Testis (tissue), 3 donors: Measurements from ENCODE around the gene GALNT12. TPM values are rescaled to one million over a fixed set of nuclear protein-coding genes. Genes with fewer than 3 reads are reported as not detected.
A peak's percentile ranks its signal among the peaks of the same experiment; 100 is the strongest.

ENCODE experiments used
- DNase-seq: peaks from one replicate; pipeline ENCODE4 v3.0.0-alpha.2; 2019
- H3K27ac ChIP-seq, 2 donors: fragments of 200-600 bp; sonication (generic); one replicate each; pipeline ENCODE4 v1.5.1; 2019
- H3K27me3 ChIP-seq: fragments of 200-600 bp; sonication (generic); one replicate; pipeline ENCODE4 v1.5.1; 2019
- H3K36me3 ChIP-seq: fragments of 200-600 bp; sonication (generic); one replicate; pipeline ENCODE4 v1.5.1; 2017; ENCODE audit warnings: low read depth; ENCODE audit errors: missing control alignments
- H3K4me1 ChIP-seq: fragments of 200-600 bp; sonication (generic); one replicate; pipeline ENCODE4 v1.5.1; 2019
- H3K4me3 ChIP-seq, 2 donors: fragments of 200-600 bp; sonication (generic); one replicate each; pipeline ENCODE4 v1.5.1; 2017 to 2019
- H3K9me3 ChIP-seq: fragments of 200-600 bp; sonication (generic); one replicate; pipeline ENCODE4 v1.5.1; 2017
- CTCF ChIP-seq, 3 experiments: fragments of 450-650 bp in 2 of 3; fragments of 200-600 bp in 1 of 3; sonication (generic) in 1 of 3; IDR thresholded peaks; one replicate each; pipeline ENCODE4 v1.5.1; 2016 to 2019; ENCODE audit warnings: antibody characterized with exemption in 3 of 3, mild to moderate bottlenecking in 2 of 3, moderate library complexity in 1 of 3
- POLR2A ChIP-seq: fragments of 450-650 bp; IDR thresholded peaks from one replicate; pipeline ENCODE4 v1.6.1; 2017; ENCODE audit warnings: antibody characterized with exemption, mild to moderate bottlenecking, moderate library complexity
- WGBS, 2 donors: methylation state at CpG; one replicate each; pipeline ENCODE4 v1.1.5; 2018; 5-methylcytosine and 5-hydroxymethylcytosine counted together
- intact Hi-C: fragments of 100-400 bp; cut with DNase I; formaldehyde crosslinking; loops from one replicate; pipeline ENCODE4 v1.15.1; 2023; ENCODE audit warnings: low total_unique reads
- polyA plus RNA-seq: library from polyadenylated mRNA; stranded (reverse); fragments of 350-450 nt; fragmentation: Illumina TruSeq; extraction: RNeasy Lipid Tissue Mini Kit (QIAGEN cat#74804); gene quantifications from one replicate; pipeline ENCODE4 v1.2.3, GENCODE V29; 2014; ENCODE audit warnings: low read depth, low replicate concordance; ENCODE audit not compliant: insufficient read depth
- total RNA-seq, 2 donors: library from RNA; depleted of rRNA; stranded (reverse); fragments of >200 nt; gene quantifications; one replicate each; pipeline ENCODE4 v1.2.3, GENCODE V29; 2016

The GALNT12 gene
- total and polyA plus RNA-seq, 3 donors from 2014 or later: 6.9 to 8.0 (median 7.5) TPM

DNA sequence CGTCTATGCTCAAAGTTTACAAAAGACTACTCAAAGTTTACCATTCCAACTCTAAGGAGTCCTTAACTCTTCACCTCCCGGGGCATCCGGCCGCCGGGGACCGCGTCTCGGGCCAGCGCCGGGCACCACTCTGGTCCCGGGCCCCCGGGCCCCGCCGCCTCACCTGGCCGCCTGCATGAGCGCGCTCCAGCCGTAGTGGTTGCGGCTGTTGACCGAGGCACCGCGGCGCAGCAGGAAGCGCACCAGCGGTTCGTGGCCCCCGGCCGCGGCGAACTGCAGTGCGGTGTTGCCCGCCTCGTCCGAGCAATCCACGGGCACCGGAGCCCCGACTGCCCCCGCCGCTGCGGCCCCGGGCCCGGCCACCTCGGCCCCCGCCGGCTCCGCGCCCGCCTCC lies 11.5 kb upstream of the GALNT12 start:
- no peak for DNase-seq
- Histone ChIP-seq H3K27me3 (no peaks in the 10 kb centered on the region), H3K27ac (peak overlapping the region in 1 of 2 donors; percentile 64), H3K4me3 (peak overlapping the region; percentile 67 to 70), H3K9me3 (no peaks in the 10 kb centered on the region), H3K36me3 (no peaks in the 10 kb centered on the region), H3K4me1 (peaks cover 11% of the 10 kb centered on the region)
- TF ChIP-seq POLR2A (no peak), CTCF (IDR thresholded peaks at IDR 0.05) (no peak)
- intact Hi-C loops: no loop called here
- 0 to 2% methylated on average over 22 to 32 of the region's 48 CpGs for WGBS, 2 donors

GRCh38 chr9:98796364-98797101 lies 10.9 kb upstream of the GALNT12 start, which contains the start of gene ANKS6:
Gene ANKS6, minus strand, starts transcription at chr9:98796555. Its CDS starts 64 bp downstream, at chr9:98796491.
- TF ChIP-seq POLR2A: no peak
- TF ChIP-seq CTCF (IDR thresholded peaks at IDR 0.05): peak in 2 of 3 experiments; percentile 29 to 84
- 3 to 22% methylated on average over 9 to 82 of the region's 86 CpGs for WGBS, 2 donors
- Histone ChIP-seq H3K27ac (peak within 1 kb of the TSS; percentile 56 to 78), H3K9me3 (no peaks in the 10 kb centered on the region), H3K27me3 (no peaks in the 10 kb centered on the region), H3K36me3 (no peaks in the 10 kb centered on the region), H3K4me3 (peak within 1 kb of the TSS; percentile 67 to 70), H3K4me1 (peaks cover 8% of the 10 kb centered on the region)
- peak; percentile 87 for DNase-seq
- intact Hi-C loops: no loop called here

DNA sequence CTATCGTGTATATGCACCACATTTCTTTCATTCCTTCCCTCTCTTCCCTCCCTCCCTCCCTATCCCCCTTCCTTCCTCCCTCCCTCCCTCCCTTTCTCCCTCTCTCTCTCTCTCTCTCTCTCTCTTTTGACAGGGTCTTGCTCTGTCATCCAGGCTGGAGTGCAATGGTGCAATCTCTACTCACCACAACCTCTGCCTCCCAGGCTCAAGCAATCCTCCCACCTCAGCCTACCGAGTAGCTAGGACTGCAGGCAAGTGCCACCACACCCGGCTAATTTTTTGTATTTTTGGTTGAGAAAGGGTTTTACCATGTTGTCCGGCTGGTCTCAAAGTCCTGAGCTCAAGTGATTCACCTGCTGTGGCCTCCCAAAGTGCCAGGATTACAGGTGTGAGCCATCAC lies 10.0 kb upstream of the GALNT12 start:
- H3K27ac ChIP-seq: no peak overlapping the region
- intact Hi-C loops: no loop called here

DNA sequence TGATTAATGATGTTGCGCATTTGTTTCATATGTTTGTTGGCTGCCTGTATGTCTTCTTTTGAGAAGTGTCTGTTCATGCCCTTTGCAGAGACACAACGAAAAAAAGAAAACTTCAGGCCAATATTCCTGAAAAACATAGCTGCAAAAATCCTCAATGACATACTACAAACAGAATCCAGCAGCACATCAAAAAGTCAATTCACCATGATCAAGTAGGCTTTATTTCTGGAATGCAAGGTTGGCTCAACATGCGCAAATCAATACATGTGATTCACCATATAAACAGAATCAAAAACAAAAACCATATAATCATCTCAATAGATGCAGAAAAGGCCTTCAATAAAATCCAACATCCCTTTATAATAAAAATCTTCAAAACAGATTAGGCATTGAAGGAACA lies 9.2 kb upstream of the GALNT12 start:
- DNase-seq: no peak
- H3K9me3 ChIP-seq: no peaks in the 10 kb centered on the region
- WGBS, 2 donors: 94 to 96% methylated on average over 3 of the region's 3 CpGs
- H3K27ac ChIP-seq: no peak overlapping the region
- H3K36me3 ChIP-seq: no peaks in the 10 kb centered on the region
- H3K4me3 ChIP-seq: no peak overlapping the region
- peaks cover 6% of the 10 kb centered on the region for H3K4me1 ChIP-seq
- TF ChIP-seq POLR2A (no peak), CTCF (IDR thresholded peaks at IDR 0.05) (no peak)
- no peaks in the 10 kb centered on the region for H3K27me3 ChIP-seq
- intact Hi-C loops: no loop called here

More for the DNA sequence above, 10.0 kb upstream of the GALNT12 start:
- DNase-seq: no peak
- no peak for TF ChIP-seq CTCF (IDR thresholded peaks at IDR 0.05)
- TF ChIP-seq POLR2A: no peak
- WGBS, 2 donors: 66 to 88% methylated on average over 4 of the region's 4 CpGs
- H3K36me3 ChIP-seq: no peaks in the 10 kb centered on the region
- H3K4me3 ChIP-seq: no peak overlapping the region
- H3K27me3 ChIP-seq: no peaks in the 10 kb centered on the region
- H3K9me3 ChIP-seq: no peaks in the 10 kb centered on the region
- H3K4me1 ChIP-seq: peaks cover 6% of the 10 kb centered on the region

DNA sequence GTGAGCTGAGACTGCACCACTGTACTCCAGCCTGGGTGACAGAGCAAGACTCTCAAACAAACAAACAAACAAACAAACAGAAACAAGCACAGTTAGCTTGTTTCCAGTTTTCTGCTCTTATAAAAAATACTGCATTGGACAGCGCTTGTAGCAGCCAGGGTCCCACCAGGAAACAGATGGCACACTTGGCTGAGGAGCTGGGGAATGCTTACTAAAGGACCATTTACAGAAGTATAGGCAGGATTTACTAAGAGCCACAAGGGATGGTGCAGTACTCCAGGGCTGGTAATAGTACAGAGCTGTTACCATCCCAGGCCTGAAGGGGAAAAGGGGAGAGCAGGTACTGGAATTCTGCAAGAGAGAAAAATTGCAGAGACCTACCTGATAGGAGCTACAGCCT lies 5.9 kb upstream of the GALNT12 start:
- DNase-seq: no peak
- TF ChIP-seq POLR2A (no peak), CTCF (IDR thresholded peaks at IDR 0.05) (no peak)
- Histone ChIP-seq H3K36me3 (no peaks in the 10 kb centered on the region), H3K9me3 (no peaks in the 10 kb centered on the region), H3K4me1 (no peaks in the 10 kb centered on the region), H3K27me3 (no peaks in the 10 kb centered on the region), H3K27ac (no peak overlapping the region), H3K4me3 (no peak overlapping the region)
- WGBS, 2 donors: 93 to 100% methylated on average over 1 of the region's 1 CpG
- intact Hi-C loops: no loop called here
